Gastroesophageal sphincter (tissue), 4 donors: ENCODE results near the gene PAK2. TPM values are rescaled to one million over a fixed set of nuclear protein-coding genes. Genes with fewer than 3 reads are reported as not detected.

Source experiments
- ATAC-seq: fragments of 150-250 bp; one replicate; pipeline ENCODE4 v1.9.1; 2016; ENCODE audit warnings: mild to moderate bottlenecking, moderate library complexity
- H3K27ac ChIP-seq, 4 donors: fragments of 200-600 bp; sonication (generic) in 3 of 4; 1 replicate in 3 of 4; 2 replicates in 1 of 4; pipeline ENCODE4 v1.5.1; 2016 to 2019
- H3K27me3 ChIP-seq: fragments of 200-600 bp; sonication (generic); one replicate; pipeline ENCODE4 v1.5.1; 2019
- H3K36me3 ChIP-seq, 2 donors: fragments of 200-600 bp; sonication (generic); one replicate each; pipeline ENCODE4 v1.5.1; 2019; ENCODE audit warnings: control low read depth in 1 of 2
- H3K4me1 ChIP-seq, 3 donors: fragments of 200-600 bp; sonication (generic); 1 replicate in 2 of 3; 2 replicates in 1 of 3; pipeline ENCODE4 v1.5.1; 2016 to 2019; ENCODE audit warnings: control low read depth in 2 of 3
- H3K4me3 ChIP-seq, 2 donors: fragments of 200-600 bp; sonication (generic); one replicate each; pipeline ENCODE4 v1.5.1; 2019; ENCODE audit warnings: mild to moderate bottlenecking in 1 of 2, moderate library complexity in 1 of 2
- H3K9me3 ChIP-seq, 3 donors: fragments of 200-600 bp; sonication (generic); one replicate each; pipeline ENCODE4 v1.5.1; 2017 to 2019; ENCODE audit warnings: control low read depth in 2 of 3
- CTCF ChIP-seq, 4 experiments: fragments of 200-600 bp in 2 of 4; fragments of 450-650 bp in 2 of 4; sonication (generic) in 1 of 4; IDR thresholded peaks; one replicate each; pipeline ENCODE4 v1.5.1; 2017 to 2019; ENCODE audit warnings: antibody characterized with exemption in 4 of 4, mild to moderate bottlenecking in 2 of 4, moderate library complexity in 2 of 4
- EP300 ChIP-seq: sonication (generic); formaldehyde crosslinking; IDR thresholded peaks from one replicate; pipeline ENCODE4 v1.6.1; 2017; ENCODE audit warnings: antibody characterized with exemption, mild to moderate bottlenecking
- POLR2A ChIP-seq, 2 donors: fragments of 450-650 bp; IDR thresholded peaks; one replicate each; pipeline ENCODE4 v1.6.1; 2017; ENCODE audit warnings: antibody characterized with exemption in 2 of 2, mild to moderate bottlenecking in 2 of 2, moderate library complexity in 1 of 2
- POLR2AphosphoS5 ChIP-seq: sonication (generic); formaldehyde crosslinking; IDR thresholded peaks from one replicate; pipeline ENCODE4 v1.6.1; 2017; ENCODE audit warnings: antibody characterized with exemption
- WGBS, 2 donors: methylation state at CpG; one replicate each; pipeline ENCODE4 v1.1.5; 2018; ENCODE audit warnings: low coverage in 1 of 2; 5-methylcytosine and 5-hydroxymethylcytosine counted together
- total RNA-seq, 4 donors: library from RNA; depleted of rRNA; stranded (reverse); fragments of >200 nt; gene quantifications; one replicate each; pipeline ENCODE4 v1.1.0, GENCODE V29; 2016

The PAK2 gene
- 10 to 100 TPM; 46.5 to 69.5 (median 61.8) TPM for total RNA-seq

- WGBS, 2 donors, result 0 to 2% methylated on average over 8 to 13 of the region's 86 CpGs
- no peaks in the 10 kb centered on the region for H3K27me3 ChIP-seq
- TF ChIP-seq EP300, result no peak
- peak; percentile 90 for TF ChIP-seq POLR2AphosphoS5
- TF ChIP-seq CTCF (IDR thresholded peaks at IDR 0.05), result peak in 2 of 4 experiments; percentile 18 to 46
- peak; percentile 39 to 64 for TF ChIP-seq POLR2A (IDR thresholded peaks at IDR 0.05)
Observed at GRCh38 chr3:196739671-196740480, at the start of gene PAK2. TSS of gene PAK2 (plus strand) at chr3:196739857. CDS start at chr3:196782647, 42,790 bp downstream.

GRCh38 chr3:196689941-196690660 is 49.6 kb upstream of the PAK2 start:
- peaks cover 0 to 3% (median 0%) of the 10 kb centered on the region in 3 donors for H3K4me1 ChIP-seq
- WGBS, 2 donors, result 78 to 88% methylated on average over 9 to 10 of the region's 17 CpGs
- H3K4me3 ChIP-seq, result no peak overlapping the region
- H3K27me3 ChIP-seq, result no peaks in the 10 kb centered on the region
- no peak overlapping the region for H3K27ac ChIP-seq
- ATAC-seq, result no peak
- H3K9me3 ChIP-seq, result no peaks in the 10 kb centered on the region
- no peaks in the 10 kb centered on the region for H3K36me3 ChIP-seq
- TF ChIP-seq CTCF (IDR thresholded peaks at IDR 0.05) (no peak), POLR2A (IDR thresholded peaks at IDR 0.05) (no peak), POLR2AphosphoS5 (no peak), EP300 (no peak)

More at GRCh38 chr3:196739671-196740480, at the start of gene PAK2:
- Histone ChIP-seq H3K9me3 (no peaks in the 10 kb centered on the region), H3K4me3 (peak within 1 kb of the TSS; percentile 81 to 84), H3K4me1 (peaks cover 0 to 45% (median 6%) of the 10 kb centered on the region in 3 donors), H3K27ac (peak within 1 kb of the TSS; percentile 91 to 97 (median 95)), H3K36me3 (peaks cover 0 to under 1% of the 10 kb centered on the region in 2 donors)
- peak; percentile 96 for ATAC-seq

- Histone ChIP-seq H3K36me3 (no peaks in the 10 kb centered on the region), H3K4me1 (no peaks in the 10 kb centered on the region), H3K9me3 (no peaks in the 10 kb centered on the region), H3K27ac (no peak overlapping the region), H3K27me3 (no peaks in the 10 kb centered on the region), H3K4me3 (no peak overlapping the region)
- no peak for ATAC-seq
- WGBS, 2 donors, result 69 to 75% methylated on average over 4 to 7 of the region's 8 CpGs
- TF ChIP-seq EP300, result no peak
- no peak for TF ChIP-seq CTCF (IDR thresholded peaks at IDR 0.05)
- TF ChIP-seq POLR2A (IDR thresholded peaks at IDR 0.05), result no peak
- no peak for TF ChIP-seq POLR2AphosphoS5
Observed at GRCh38 chr3:196691386-196691785, 48.3 kb upstream of the PAK2 start.

GRCh38 chr3:196694202-196694638 is 45.4 kb upstream of the PAK2 start:
- ATAC-seq, result no peak

More at GRCh38 chr3:196694202-196694638, 45.4 kb upstream of the PAK2 start:
- Histone ChIP-seq H3K4me1 (no peaks in the 10 kb centered on the region), H3K36me3 (no peaks in the 10 kb centered on the region), H3K27me3 (no peaks in the 10 kb centered on the region), H3K9me3 (no peaks in the 10 kb centered on the region), H3K27ac (no peak overlapping the region), H3K4me3 (no peak overlapping the region)
- 0 to 10% methylated on average over 1 of the region's 1 CpG for WGBS, 2 donors
- TF ChIP-seq EP300 (no peak), POLR2A (IDR thresholded peaks at IDR 0.05) (no peak), CTCF (IDR thresholded peaks at IDR 0.05) (peak in 1 of 4 experiments; percentile 21), POLR2AphosphoS5 (no peak)
